Uterus (tissue), 2 donors: ENCODE measurements around the gene NTN5.

Experiments
- POLR2A ChIP-seq, 2 donors: fragments of 450-650 bp; IDR thresholded peaks; one replicate each; pipeline ENCODE4 v1.6.1; 2016; ENCODE audit warnings: antibody characterized with exemption in 2 of 2, mild to moderate bottlenecking in 1 of 2, moderate library complexity in 1 of 2
- TF ChIP-seq, protein P1 (sequence below), 4 experiments: fragments of 200-600 bp in 2 of 4; fragments of 450-650 bp in 2 of 4; sonication (generic) in 2 of 4; IDR thresholded peaks; one replicate each; pipeline ENCODE4 v1.5.1; 2016 to 2019; ENCODE audit warnings: antibody characterized with exemption in 4 of 4, mild to moderate bottlenecking in 2 of 4, moderate library complexity in 1 of 4

DNA sequence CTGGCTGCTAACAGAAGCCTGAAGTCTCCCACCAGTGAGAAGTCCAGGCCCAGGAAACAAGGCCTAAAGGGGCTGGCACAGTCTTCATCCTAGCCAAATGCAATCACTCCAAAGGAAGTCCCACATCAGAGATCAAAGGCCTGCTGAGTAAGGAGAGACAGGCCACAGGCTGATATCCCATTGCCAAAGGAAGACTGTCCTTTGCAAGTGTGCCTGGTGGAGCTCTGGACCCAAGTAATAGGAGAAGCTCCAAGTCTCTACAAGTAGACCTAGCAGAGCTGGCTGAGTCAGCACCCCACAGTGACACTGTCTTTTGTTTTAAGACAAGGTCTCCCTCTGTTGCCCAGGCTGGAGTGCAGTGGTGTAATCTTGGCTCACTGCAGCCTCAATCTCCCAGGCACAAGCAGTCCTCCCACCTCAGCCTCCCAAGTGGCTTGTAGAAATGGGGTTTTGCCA is 40.1 kb downstream of the NTN5 start:
- TF ChIP-seq, protein P1, sequence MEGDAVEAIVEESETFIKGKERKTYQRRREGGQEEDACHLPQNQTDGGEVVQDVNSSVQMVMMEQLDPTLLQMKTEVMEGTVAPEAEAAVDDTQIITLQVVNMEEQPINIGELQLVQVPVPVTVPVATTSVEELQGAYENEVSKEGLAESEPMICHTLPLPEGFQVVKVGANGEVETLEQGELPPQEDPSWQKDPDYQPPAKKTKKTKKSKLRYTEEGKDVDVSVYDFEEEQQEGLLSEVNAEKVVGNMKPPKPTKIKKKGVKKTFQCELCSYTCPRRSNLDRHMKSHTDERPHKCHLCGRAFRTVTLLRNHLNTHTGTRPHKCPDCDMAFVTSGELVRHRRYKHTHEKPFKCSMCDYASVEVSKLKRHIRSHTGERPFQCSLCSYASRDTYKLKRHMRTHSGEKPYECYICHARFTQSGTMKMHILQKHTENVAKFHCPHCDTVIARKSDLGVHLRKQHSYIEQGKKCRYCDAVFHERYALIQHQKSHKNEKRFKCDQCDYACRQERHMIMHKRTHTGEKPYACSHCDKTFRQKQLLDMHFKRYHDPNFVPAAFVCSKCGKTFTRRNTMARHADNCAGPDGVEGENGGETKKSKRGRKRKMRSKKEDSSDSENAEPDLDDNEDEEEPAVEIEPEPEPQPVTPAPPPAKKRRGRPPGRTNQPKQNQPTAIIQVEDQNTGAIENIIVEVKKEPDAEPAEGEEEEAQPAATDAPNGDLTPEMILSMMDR (IDR thresholded peaks at IDR 0.05) = no peak
- no peak for TF ChIP-seq POLR2A (IDR thresholded peaks at IDR 0.05)
